GM12878 (cell line): ENCODE data around the gene VWA7.

ENCODE experiments used
- CTCF ChIP-seq, 3 experiments: IDR thresholded peaks in 2 of 3; conservative IDR thresholded peaks in 1 of 3; 2 replicates each; pipeline ENCODE4 v1.5.1; 2011; ENCODE audit warnings: low read depth in 3 of 3, low read length in 3 of 3, mild to moderate bottlenecking in 3 of 3, control low read depth in 2 of 3, moderate library complexity in 2 of 3, inconsistent platforms in 1 of 3, mixed read lengths in 1 of 3; ENCODE audit not compliant: control insufficient read depth in 2 of 3, insufficient read depth in 1 of 3; ENCODE audit errors: extremely low read depth in 1 of 3
- EGR1 ChIP-seq, 2 experiments: IDR thresholded peaks; 1 replicate in 1 of 2; 2 replicates in 1 of 2; pipeline ENCODE4 v1.6.1; 2011 to 2012; ENCODE audit warnings: low read depth in 2 of 2, low read length in 2 of 2, borderline replicate concordance in 1 of 2, mild to moderate bottlenecking in 1 of 2, moderate library complexity in 1 of 2
- JUND ChIP-seq: IDR thresholded peaks from 2 replicates; pipeline ENCODE4 v1.6.1; 2012; ENCODE audit warnings: low read depth, mild to moderate bottlenecking, low read length, improper control_type of control experiment, moderate library complexity
- PKNOX1 ChIP-seq: fragments of 450-650 bp; IDR thresholded peaks from 2 replicates; pipeline ENCODE4 v1.6.1; 2016; ENCODE audit warnings: mild to moderate bottlenecking
- POLR2A ChIP-seq: IDR thresholded peaks from 2 replicates; pipeline ENCODE4 v1.6.1; 2011; ENCODE audit warnings: low read depth, mild to moderate bottlenecking, low read length
- POLR2AphosphoS5 ChIP-seq: IDR thresholded peaks from 2 replicates; pipeline ENCODE4 v1.6.1; 2011; ENCODE audit warnings: mild to moderate bottlenecking, low read length, inconsistent platforms
- YY1 ChIP-seq: IDR thresholded peaks from 2 replicates; pipeline ENCODE4 v1.6.1; 2011; ENCODE audit warnings: low read depth, mild to moderate bottlenecking, low read length
- TF ChIP-seq, protein P1 (sequence below): fragments of 450-650 bp; formaldehyde crosslinking; IDR thresholded peaks from 2 replicates; pipeline ENCODE4 v1.4.0; 2020; ENCODE audit warnings: mild to moderate bottlenecking, moderate library complexity

- no peak for TF ChIP-seq JUND
- TF ChIP-seq POLR2A = no peak
- TF ChIP-seq PKNOX1 = no peak
- TF ChIP-seq CTCF (IDR thresholded peaks at IDR 0.05 in 2 of 3, conservative IDR thresholded peaks at IDR 0.05 in 1 of 3; ENCODE audit: control insufficient read depth in 2 of 3, extremely low read depth in 1 of 3, insufficient read depth in 1 of 3, low read depth in 3 of 3, low read length in 3 of 3) = no peak
- TF ChIP-seq, protein P1, sequence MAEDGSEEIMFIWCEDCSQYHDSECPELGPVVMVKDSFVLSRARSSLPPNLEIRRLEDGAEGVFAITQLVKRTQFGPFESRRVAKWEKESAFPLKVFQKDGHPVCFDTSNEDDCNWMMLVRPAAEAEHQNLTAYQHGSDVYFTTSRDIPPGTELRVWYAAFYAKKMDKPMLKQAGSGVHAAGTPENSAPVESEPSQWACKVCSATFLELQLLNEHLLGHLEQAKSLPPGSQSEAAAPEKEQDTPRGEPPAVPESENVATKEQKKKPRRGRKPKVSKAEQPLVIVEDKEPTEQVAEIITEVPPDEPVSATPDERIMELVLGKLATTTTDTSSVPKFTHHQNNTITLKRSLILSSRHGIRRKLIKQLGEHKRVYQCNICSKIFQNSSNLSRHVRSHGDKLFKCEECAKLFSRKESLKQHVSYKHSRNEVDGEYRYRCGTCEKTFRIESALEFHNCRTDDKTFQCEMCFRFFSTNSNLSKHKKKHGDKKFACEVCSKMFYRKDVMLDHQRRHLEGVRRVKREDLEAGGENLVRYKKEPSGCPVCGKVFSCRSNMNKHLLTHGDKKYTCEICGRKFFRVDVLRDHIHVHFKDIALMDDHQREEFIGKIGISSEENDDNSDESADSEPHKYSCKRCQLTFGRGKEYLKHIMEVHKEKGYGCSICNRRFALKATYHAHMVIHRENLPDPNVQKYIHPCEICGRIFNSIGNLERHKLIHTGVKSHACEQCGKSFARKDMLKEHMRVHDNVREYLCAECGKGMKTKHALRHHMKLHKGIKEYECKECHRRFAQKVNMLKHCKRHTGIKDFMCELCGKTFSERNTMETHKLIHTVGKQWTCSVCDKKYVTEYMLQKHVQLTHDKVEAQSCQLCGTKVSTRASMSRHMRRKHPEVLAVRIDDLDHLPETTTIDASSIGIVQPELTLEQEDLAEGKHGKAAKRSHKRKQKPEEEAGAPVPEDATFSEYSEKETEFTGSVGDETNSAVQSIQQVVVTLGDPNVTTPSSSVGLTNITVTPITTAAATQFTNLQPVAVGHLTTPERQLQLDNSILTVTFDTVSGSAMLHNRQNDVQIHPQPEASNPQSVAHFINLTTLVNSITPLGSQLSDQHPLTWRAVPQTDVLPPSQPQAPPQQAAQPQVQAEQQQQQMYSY (CRISPR knock-in tag) = no peak
- TF ChIP-seq EGR1 (IDR thresholded peaks at IDR 0.05; ENCODE audit: borderline replicate concordance in 1 of 2, low read depth in 2 of 2, low read length in 2 of 2) = no peak
- TF ChIP-seq YY1 = no peak
- no peak for TF ChIP-seq POLR2AphosphoS5
Observed at GRCh38 chr6:31776485-31776988, 591 bp downstream of the VWA7 start.
